Parathyroid adenoma (tissue), 2 donors: Measurements from ENCODE around the gene FRMD4A.

Source experiments
- H2AFZ ChIP-seq: fragments of 300-600 bp; sonication (generic); one replicate; pipeline ENCODE4 v1.7.0; 2017; ENCODE audit warnings: antibody characterized with exemption, mild to moderate bottlenecking
- H3K27ac ChIP-seq: fragments of 300-600 bp; sonication (generic); one replicate; pipeline ENCODE4 v1.7.0; 2017
- H3K27me3 ChIP-seq: fragments of 300-600 bp; sonication (generic); one replicate; pipeline ENCODE4 v1.7.0; 2017; ENCODE audit warnings: low read length; ENCODE audit not compliant: control insufficient read depth, insufficient read depth
- H3K36me3 ChIP-seq: fragments of 300-600 bp; sonication (generic); one replicate; pipeline ENCODE4 v1.7.0; 2017; ENCODE audit warnings: low read length; ENCODE audit not compliant: control insufficient read depth, insufficient read depth
- H3K4me1 ChIP-seq: fragments of 300-600 bp; sonication (generic); one replicate; pipeline ENCODE4 v1.7.0; 2017; ENCODE audit warnings: control low read depth
- H3K4me2 ChIP-seq: fragments of 300-600 bp; sonication (generic); one replicate; pipeline ENCODE4 v1.7.0; 2017; ENCODE audit warnings: low read length
- H3K4me3 ChIP-seq: fragments of 300-600 bp; sonication (generic); one replicate; pipeline ENCODE4 v1.7.0; 2017; ENCODE audit warnings: low read depth, low read length
- H3K79me2 ChIP-seq: fragments of 300-600 bp; sonication (generic); one replicate; pipeline ENCODE4 v1.7.0; 2017; ENCODE audit warnings: control low read depth
- H3K9ac ChIP-seq: fragments of 300-600 bp; sonication (generic); one replicate; pipeline ENCODE4 v1.7.0; 2017; ENCODE audit warnings: mild to moderate bottlenecking
- H3K9me3 ChIP-seq: fragments of 300-600 bp; sonication (generic); one replicate; pipeline ENCODE4 v1.7.0; 2017; ENCODE audit warnings: low read length; ENCODE audit not compliant: control insufficient read depth
- TF ChIP-seq, protein P1 (sequence below): fragments of 300-600 bp; sonication (generic); IDR thresholded peaks from one replicate; pipeline ENCODE4 v1.7.0; 2017; ENCODE audit warnings: antibody characterized with exemption, mild to moderate bottlenecking
- donor health status: primary hyperparathyroidism.

Gene FRMD4A

GRCh38 chr10:14172336-14172950, 158.3 kb downstream of the FRMD4A start:
- no peaks in the 10 kb centered on the region for H3K9me3 ChIP-seq
- no peak overlapping the region for H3K4me2 ChIP-seq
- TF ChIP-seq, protein P1, sequence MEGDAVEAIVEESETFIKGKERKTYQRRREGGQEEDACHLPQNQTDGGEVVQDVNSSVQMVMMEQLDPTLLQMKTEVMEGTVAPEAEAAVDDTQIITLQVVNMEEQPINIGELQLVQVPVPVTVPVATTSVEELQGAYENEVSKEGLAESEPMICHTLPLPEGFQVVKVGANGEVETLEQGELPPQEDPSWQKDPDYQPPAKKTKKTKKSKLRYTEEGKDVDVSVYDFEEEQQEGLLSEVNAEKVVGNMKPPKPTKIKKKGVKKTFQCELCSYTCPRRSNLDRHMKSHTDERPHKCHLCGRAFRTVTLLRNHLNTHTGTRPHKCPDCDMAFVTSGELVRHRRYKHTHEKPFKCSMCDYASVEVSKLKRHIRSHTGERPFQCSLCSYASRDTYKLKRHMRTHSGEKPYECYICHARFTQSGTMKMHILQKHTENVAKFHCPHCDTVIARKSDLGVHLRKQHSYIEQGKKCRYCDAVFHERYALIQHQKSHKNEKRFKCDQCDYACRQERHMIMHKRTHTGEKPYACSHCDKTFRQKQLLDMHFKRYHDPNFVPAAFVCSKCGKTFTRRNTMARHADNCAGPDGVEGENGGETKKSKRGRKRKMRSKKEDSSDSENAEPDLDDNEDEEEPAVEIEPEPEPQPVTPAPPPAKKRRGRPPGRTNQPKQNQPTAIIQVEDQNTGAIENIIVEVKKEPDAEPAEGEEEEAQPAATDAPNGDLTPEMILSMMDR = no peak
- no peak overlapping the region for H3K27ac ChIP-seq
- no peak overlapping the region for H2AFZ ChIP-seq
- no peaks in the 10 kb centered on the region for H3K4me1 ChIP-seq
- no peak overlapping the region for H3K9ac ChIP-seq
- no peaks in the 10 kb centered on the region for H3K27me3 ChIP-seq
- no peaks in the 10 kb centered on the region for H3K79me2 ChIP-seq
- H3K4me3 ChIP-seq = no peak overlapping the region
- no peaks in the 10 kb centered on the region for H3K36me3 ChIP-seq

- Histone ChIP-seq H3K9ac (no peak overlapping the region), H3K36me3 (no peaks in the 10 kb centered on the region), H3K27me3 (no peaks in the 10 kb centered on the region), H3K4me2 (no peak overlapping the region), H3K9me3 (no peaks in the 10 kb centered on the region), H3K79me2 (no peaks in the 10 kb centered on the region), H2AFZ (no peak overlapping the region), H3K4me1 (no peaks in the 10 kb centered on the region), H3K27ac (no peak overlapping the region), H3K4me3 (no peak overlapping the region)
- TF ChIP-seq, protein P1 = no peak
Measured at GRCh38 chr10:14171336-14171735, 159.4 kb downstream of the FRMD4A start.

- Histone ChIP-seq H3K27me3 (no peaks in the 10 kb centered on the region), H2AFZ (no peak overlapping the region), H3K79me2 (no peaks in the 10 kb centered on the region), H3K4me2 (no peak overlapping the region), H3K9ac (no peak overlapping the region), H3K4me3 (no peak overlapping the region), H3K9me3 (no peaks in the 10 kb centered on the region), H3K4me1 (no peaks in the 10 kb centered on the region), H3K36me3 (no peaks in the 10 kb centered on the region), H3K27ac (no peak overlapping the region)
- TF ChIP-seq, protein P1 = no peak
Measured at GRCh38 chr10:14163377-14164086, 167.2 kb downstream of the FRMD4A start.

GRCh38 chr10:14162629-14163344, 167.9 kb downstream of the FRMD4A start:
- Histone ChIP-seq H3K4me3 (no peak overlapping the region), H3K27me3 (no peaks in the 10 kb centered on the region), H3K79me2 (no peaks in the 10 kb centered on the region), H2AFZ (no peak overlapping the region), H3K9me3 (no peaks in the 10 kb centered on the region), H3K4me1 (no peaks in the 10 kb centered on the region), H3K27ac (no peak overlapping the region), H3K9ac (no peak overlapping the region), H3K36me3 (no peaks in the 10 kb centered on the region), H3K4me2 (no peak overlapping the region)
- TF ChIP-seq, protein P1 = no peak
